OCI-LY7 (cell line): ENCODE measurements around the gene MGMT. TPM values are rescaled to one million over a fixed set of nuclear protein-coding genes. Genes with fewer than 3 reads are reported as not detected.

Source experiments
- BruUV-seq: library from RNA; stranded (reverse); fragments of 400-500 nt; replicated peaks from 2 replicates; lab custom pipeline; 2021; lab: Mats Ljungman, UMichigan
- CTCF ChIA-PET: fragments of 300-600 bp; sonication (Branson Sonifier 250); formaldehyde crosslinking; loops from one replicate; lab custom pipeline; 2022; ENCODE audit warnings: antibody characterized with exemption; ENCODE audit not compliant: unreplicated experiment; lab: Charles Lee
- POLR2A ChIA-PET: fragments of 300-600 bp; sonication (Branson Sonifier 250); formaldehyde crosslinking; loops from one replicate; lab custom pipeline; 2022; ENCODE audit warnings: antibody characterized with exemption; lab: Charles Lee
- DNase-seq: peaks from one replicate; pipeline ENCODE4 v3.0.0-alpha.2; 2015; ENCODE audit warnings: low spot score
- H2AFZ ChIP-seq: fragments of 200-600 bp; sonication (generic), shearing (Covaris generic); 2 replicates; pipeline ENCODE4 v1.6.1; 2014; ENCODE audit warnings: mild to moderate bottlenecking, antibody characterized with exemption, low read length, moderate library complexity
- H3K27ac ChIP-seq: fragments of 200-600 bp; sonication (generic); 2 replicates; pipeline ENCODE4 v1.5.1; 2014; ENCODE audit warnings: mixed run types, low read depth, mild to moderate bottlenecking, moderate library complexity, low read length, inconsistent platforms; ENCODE audit not compliant: poor library complexity, severe bottlenecking
- H3K36me3 ChIP-seq: fragments of 200-600 bp; sonication (generic); 2 replicates; pipeline ENCODE4 v1.6.1; 2014; ENCODE audit warnings: mild to moderate bottlenecking, antibody characterized with exemption, low read length, moderate library complexity, mixed read lengths; ENCODE audit not compliant: insufficient read depth
- H3K4me1 ChIP-seq: fragments of 200-600 bp; sonication (generic); 2 replicates; pipeline ENCODE4 v1.5.1; 2014; ENCODE audit warnings: mild to moderate bottlenecking, low read length; ENCODE audit not compliant: insufficient read depth, poor library complexity, severe bottlenecking
- H3K4me2 ChIP-seq: fragments of 200-600 bp; sonication (generic); 2 replicates; pipeline ENCODE4 v1.6.1; 2014; ENCODE audit warnings: mild to moderate bottlenecking, low read length
- H3K4me3 ChIP-seq: fragments of 200-600 bp; sonication (generic); 2 replicates; pipeline ENCODE4 v1.5.1; 2014; ENCODE audit warnings: mild to moderate bottlenecking, low read depth, low read length; ENCODE audit not compliant: poor library complexity, severe bottlenecking
- H3K79me2 ChIP-seq: fragments of 200-600 bp; sonication (generic); 2 replicates; pipeline ENCODE4 v1.6.1; 2016; ENCODE audit warnings: low read depth, mild to moderate bottlenecking, low read length, moderate library complexity, mixed read lengths; ENCODE audit not compliant: insufficient read depth
- H3K9me2 ChIP-seq: fragments of 200-600 bp; sonication (generic); 2 replicates; pipeline ENCODE4 v1.6.1; 2016; ENCODE audit warnings: mild to moderate bottlenecking, low read length, mixed read lengths; ENCODE audit not compliant: insufficient read depth
- H3K9me3 ChIP-seq: fragments of 200-600 bp; sonication (generic); 2 replicates; pipeline ENCODE4 v1.6.1; 2014; ENCODE audit warnings: mild to moderate bottlenecking, mixed run types, low read length, mixed read lengths
- H4K20me1 ChIP-seq: fragments of 200-600 bp; sonication (generic); 2 replicates; pipeline ENCODE4 v1.6.1; 2014; ENCODE audit warnings: mild to moderate bottlenecking, antibody characterized with exemption, low read length, moderate library complexity, mixed read lengths; ENCODE audit not compliant: insufficient read depth
- EZH2phosphoT487 ChIP-seq: fragments of 200-600 bp; sonication (generic); IDR thresholded peaks from 2 replicates; pipeline ENCODE4 v1.6.1; 2018; ENCODE audit warnings: low read depth, borderline replicate concordance, mild to moderate bottlenecking, mixed run types, antibody characterized with exemption, low read length, moderate library complexity, mixed read lengths
- intact Hi-C: fragments of 100-400 bp; cut with micrococcal nuclease; formaldehyde crosslinking; loops from one replicate; pipeline ENCODE4 v1.10.0; 2022; ENCODE audit not compliant: unreplicated experiment
- total RNA-seq, 2 experiments: library from RNA; depleted of rRNA in 1 of 2; stranded (reverse); fragments of >200 nt in 1 of 2; shearing (Covaris generic) in 1 of 2; gene quantifications; 2 replicates each; pipeline ENCODE4 v1.2.3, GENCODE V29; 2014 to 2022
- TF ChIP-seq, protein P1 (sequence below): fragments of 200-600 bp; sonication (generic); conservative IDR thresholded peaks from 2 replicates; pipeline ENCODE4 v1.5.1; 2014; ENCODE audit warnings: mild to moderate bottlenecking, antibody characterized with exemption, low read length, moderate library complexity, mixed read lengths

MGMT gene
- total RNA-seq, 2 experiments from 2014 or later = 19.7 to 25.0 TPM

DNA sequence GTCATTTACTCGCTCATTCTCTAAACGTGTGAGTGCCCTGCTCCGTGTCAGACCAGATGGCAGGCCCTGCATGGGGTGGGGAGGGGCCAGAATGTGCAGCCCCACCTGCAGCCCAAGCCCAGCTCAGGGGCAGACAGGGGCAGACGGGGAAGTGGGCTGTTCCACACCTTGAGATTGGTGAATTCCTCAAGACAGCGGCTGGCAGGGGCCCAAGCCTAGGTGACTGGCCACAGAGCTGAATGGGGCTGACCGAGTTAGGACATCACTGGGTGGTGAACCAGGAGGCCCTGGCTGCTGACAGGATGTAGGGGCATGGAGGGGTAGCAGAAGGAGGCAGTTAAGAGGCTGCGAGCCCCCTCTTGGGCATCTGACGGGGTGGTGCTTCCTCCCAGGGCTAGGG lies 79.1 kb downstream of the MGMT start:
- Histone ChIP-seq H3K36me3 (no peaks in the 10 kb centered on the region), H2AFZ (no peak overlapping the region), H4K20me1 (no peaks in the 10 kb centered on the region), H3K79me2 (no peaks in the 10 kb centered on the region), H3K4me1 (no peaks in the 10 kb centered on the region), H3K4me3 (no peak overlapping the region), H3K9me3 (no peaks in the 10 kb centered on the region), H3K9me2 (no peaks in the 10 kb centered on the region), H3K4me2 (no peak overlapping the region), H3K27ac (no peak overlapping the region)
- DNase-seq = no peak
- ChIA-PET POLR2A (no interaction called here), CTCF (no interaction called here)
- intact Hi-C loops = no loop called here
- TF ChIP-seq, protein P1, sequence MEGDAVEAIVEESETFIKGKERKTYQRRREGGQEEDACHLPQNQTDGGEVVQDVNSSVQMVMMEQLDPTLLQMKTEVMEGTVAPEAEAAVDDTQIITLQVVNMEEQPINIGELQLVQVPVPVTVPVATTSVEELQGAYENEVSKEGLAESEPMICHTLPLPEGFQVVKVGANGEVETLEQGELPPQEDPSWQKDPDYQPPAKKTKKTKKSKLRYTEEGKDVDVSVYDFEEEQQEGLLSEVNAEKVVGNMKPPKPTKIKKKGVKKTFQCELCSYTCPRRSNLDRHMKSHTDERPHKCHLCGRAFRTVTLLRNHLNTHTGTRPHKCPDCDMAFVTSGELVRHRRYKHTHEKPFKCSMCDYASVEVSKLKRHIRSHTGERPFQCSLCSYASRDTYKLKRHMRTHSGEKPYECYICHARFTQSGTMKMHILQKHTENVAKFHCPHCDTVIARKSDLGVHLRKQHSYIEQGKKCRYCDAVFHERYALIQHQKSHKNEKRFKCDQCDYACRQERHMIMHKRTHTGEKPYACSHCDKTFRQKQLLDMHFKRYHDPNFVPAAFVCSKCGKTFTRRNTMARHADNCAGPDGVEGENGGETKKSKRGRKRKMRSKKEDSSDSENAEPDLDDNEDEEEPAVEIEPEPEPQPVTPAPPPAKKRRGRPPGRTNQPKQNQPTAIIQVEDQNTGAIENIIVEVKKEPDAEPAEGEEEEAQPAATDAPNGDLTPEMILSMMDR = no peak
- TF ChIP-seq EZH2phosphoT487 = no peak
- BruUV-seq = no TSS peak

DNA sequence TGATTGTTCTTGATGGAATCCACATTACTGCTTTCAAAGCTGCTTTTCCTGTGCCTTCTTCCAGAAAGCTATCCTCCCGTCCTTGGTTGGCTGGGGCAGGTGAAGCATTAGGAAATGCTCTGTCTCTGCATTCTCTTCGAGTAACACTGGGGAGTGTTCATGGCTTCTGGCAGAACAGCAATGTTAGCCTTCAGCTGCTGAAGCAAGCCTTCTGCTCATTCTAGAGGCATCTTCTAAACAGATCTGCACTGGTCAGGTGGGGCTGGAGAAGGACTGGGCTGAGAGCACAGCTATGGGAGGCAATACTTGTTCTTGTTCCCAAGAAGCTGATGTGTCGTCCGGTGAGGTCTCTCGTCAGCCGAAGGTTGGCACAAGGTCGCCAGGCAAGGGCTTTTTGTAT lies 80.6 kb downstream of the MGMT start:
- DNase-seq = no peak
- intact Hi-C loops = no loop called here
- Histone ChIP-seq H3K4me1 (peaks cover 9% of the 10 kb centered on the region), H2AFZ (no peak overlapping the region), H3K4me3 (no peak overlapping the region), H3K36me3 (no peaks in the 10 kb centered on the region), H3K27ac (no peak overlapping the region), H3K9me2 (no peaks in the 10 kb centered on the region), H3K4me2 (no peak overlapping the region), H4K20me1 (no peaks in the 10 kb centered on the region), H3K9me3 (no peaks in the 10 kb centered on the region), H3K79me2 (no peaks in the 10 kb centered on the region)
- no peak for TF ChIP-seq EZH2phosphoT487
- TF ChIP-seq, protein P1 = no peak
- no TSS peak for BruUV-seq
- CTCF ChIA-PET = no interaction called here
- POLR2A ChIA-PET = interaction anchor here (1.2 kb wide), 1 partner anchor 12 kb away, joined by 3 read pairs; no protein-coding TSS in a partner anchor

GRCh38 chr10:129548600-129548999 lies 81.6 kb downstream of the MGMT start:
- Histone ChIP-seq H3K79me2 (no peaks in the 10 kb centered on the region), H3K4me2 (no peak overlapping the region), H3K9me3 (no peaks in the 10 kb centered on the region), H4K20me1 (no peaks in the 10 kb centered on the region), H3K36me3 (no peaks in the 10 kb centered on the region), H2AFZ (no peak overlapping the region), H3K9me2 (no peaks in the 10 kb centered on the region), H3K27ac (no peak overlapping the region), H3K4me1 (peaks cover 9% of the 10 kb centered on the region), H3K4me3 (no peak overlapping the region)
- CTCF ChIA-PET = no interaction called here
- DNase-seq = no peak
- intact Hi-C loops = no loop called here
- POLR2A ChIA-PET = interaction anchor here (0.7 kb wide), 1 partner anchor 721 kb away, joined by 3 read pairs; no protein-coding TSS in a partner anchor
- TF ChIP-seq EZH2phosphoT487 = no peak
- TF ChIP-seq, protein P1 = no peak
- BruUV-seq = no TSS peak
